Uterus (tissue), 4 donors: ENCODE measurements around the gene CYP1A2. TPM values are rescaled to one million over a fixed set of nuclear protein-coding genes. Genes with fewer than 3 reads are reported as not detected.
"Not testable (repeated sequence)": the region's sequence is repeated elsewhere in the genome, so short reads cannot be mapped to it uniquely, and the experiment has no call there.

Source experiments
- DNase-seq, 2 donors: peaks; one replicate each; pipeline ENCODE4 v3.0.0-alpha.2; 2019 to 2020
- H3K27ac ChIP-seq, 2 donors: fragments of 200-600 bp; sonication (generic); 1 replicate in 1 of 2; 2 replicates in 1 of 2; pipeline ENCODE4 v1.5.1; 2016 to 2018
- H3K27me3 ChIP-seq, 2 donors: fragments of 200-600 bp; sonication (generic); one replicate each; pipeline ENCODE4 v1.5.1; 2018 to 2019; ENCODE audit warnings: control low read depth in 1 of 2
- H3K36me3 ChIP-seq, 2 donors: fragments of 200-600 bp; sonication (generic); one replicate each; pipeline ENCODE4 v1.5.1; 2019; ENCODE audit warnings: control low read depth in 1 of 2
- H3K4me1 ChIP-seq, 2 donors: fragments of 200-600 bp; sonication (generic); one replicate each; pipeline ENCODE4 v1.5.1; 2018 to 2019; ENCODE audit warnings: control low read depth in 1 of 2
- H3K4me3 ChIP-seq, 2 donors: fragments of 200-600 bp; sonication (generic); 1 replicate in 1 of 2; 2 replicates in 1 of 2; pipeline ENCODE4 v1.5.1; 2018 to 2019; ENCODE audit warnings: mild to moderate bottlenecking in 1 of 2
- H3K9me3 ChIP-seq, 2 donors: fragments of 200-600 bp; sonication (generic); one replicate each; pipeline ENCODE4 v1.5.1; 2019; ENCODE audit warnings: control low read depth in 1 of 2
- CTCF ChIP-seq, 4 experiments: fragments of 200-600 bp in 2 of 4; fragments of 450-650 bp in 2 of 4; sonication (generic) in 2 of 4; IDR thresholded peaks; one replicate each; pipeline ENCODE4 v1.5.1; 2016 to 2019; ENCODE audit warnings: antibody characterized with exemption in 4 of 4, mild to moderate bottlenecking in 2 of 4, moderate library complexity in 1 of 4
- POLR2A ChIP-seq, 2 donors: fragments of 450-650 bp; IDR thresholded peaks; one replicate each; pipeline ENCODE4 v1.6.1; 2016; ENCODE audit warnings: antibody characterized with exemption in 2 of 2, mild to moderate bottlenecking in 1 of 2, moderate library complexity in 1 of 2
- intact Hi-C: fragments of 100-400 bp; cut with DNase I; formaldehyde crosslinking; loops from one replicate; pipeline ENCODE4 v1.15.1; 2023; ENCODE audit warnings: low total_unique reads
- total RNA-seq, 4 donors: library from RNA; depleted of rRNA in 3 of 4; stranded (reverse); fragments of >200 nt in 3 of 4; gene quantifications; one replicate each; pipeline versions ENCODE4 v1.1.0 to v1.2.4, GENCODE V29; 2014 to 2023
- donor health status: DM: yes; HTN: yes; CAD: no.

The CYP1A2 gene
- total RNA-seq, 4 donors from 2014 or later, result not detected

- no peak for TF ChIP-seq CTCF (IDR thresholded peaks at IDR 0.05)
- no peak for TF ChIP-seq POLR2A (IDR thresholded peaks at IDR 0.05)
- no peak overlapping the region for H3K4me3 ChIP-seq
- intact Hi-C loops, result no loop called here
Observed at GRCh38 chr15:74727727-74728126, 20.9 kb upstream of the CYP1A2 start.

DNA sequence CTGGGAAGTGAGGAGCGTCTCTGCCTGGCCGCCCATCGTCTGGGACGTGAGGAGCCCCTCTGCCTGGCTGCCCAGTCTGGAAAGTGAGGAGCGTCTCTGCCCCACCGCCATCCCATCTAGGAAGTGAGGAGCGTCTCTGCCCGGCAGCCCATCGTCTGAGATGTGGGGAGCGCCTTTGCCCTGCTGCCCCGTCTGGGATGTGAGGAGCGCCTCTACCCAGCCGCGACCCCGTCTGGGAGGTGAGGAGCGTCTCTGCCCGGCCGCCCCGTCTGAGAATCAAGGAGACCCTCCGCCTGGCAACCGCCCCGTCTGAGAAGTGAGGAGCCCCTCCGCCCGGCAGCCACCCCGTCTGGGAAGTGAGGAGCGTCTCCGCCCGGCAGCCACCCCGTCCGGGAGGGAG, 19.9 kb upstream of the CYP1A2 start:
- H3K27me3 ChIP-seq, H3K36me3 ChIP-seq, H3K4me3 ChIP-seq, H3K27ac ChIP-seq, H3K4me1 ChIP-seq, DNase-seq, intact Hi-C loops, H3K9me3 ChIP-seq: not testable (repeated sequence)

More at GRCh38 chr15:74727727-74728126, 20.9 kb upstream of the CYP1A2 start:
- DNase-seq, result no peak
- Histone ChIP-seq H3K36me3 (no peaks in the 10 kb centered on the region), H3K27me3 (peaks cover 0 to 5% of the 10 kb centered on the region in 2 donors), H3K9me3 (no peaks in the 10 kb centered on the region), H3K27ac (no peak overlapping the region), H3K4me1 (peaks cover 0 to 6% of the 10 kb centered on the region in 2 donors)

- H3K27ac ChIP-seq, H3K4me1 ChIP-seq, H3K4me3 ChIP-seq, H3K9me3 ChIP-seq, DNase-seq, intact Hi-C loops, H3K36me3 ChIP-seq, H3K27me3 ChIP-seq: not testable (repeated sequence)
Observed at GRCh38 chr15:74729372-74729771, 19.3 kb upstream of the CYP1A2 start.

DNA sequence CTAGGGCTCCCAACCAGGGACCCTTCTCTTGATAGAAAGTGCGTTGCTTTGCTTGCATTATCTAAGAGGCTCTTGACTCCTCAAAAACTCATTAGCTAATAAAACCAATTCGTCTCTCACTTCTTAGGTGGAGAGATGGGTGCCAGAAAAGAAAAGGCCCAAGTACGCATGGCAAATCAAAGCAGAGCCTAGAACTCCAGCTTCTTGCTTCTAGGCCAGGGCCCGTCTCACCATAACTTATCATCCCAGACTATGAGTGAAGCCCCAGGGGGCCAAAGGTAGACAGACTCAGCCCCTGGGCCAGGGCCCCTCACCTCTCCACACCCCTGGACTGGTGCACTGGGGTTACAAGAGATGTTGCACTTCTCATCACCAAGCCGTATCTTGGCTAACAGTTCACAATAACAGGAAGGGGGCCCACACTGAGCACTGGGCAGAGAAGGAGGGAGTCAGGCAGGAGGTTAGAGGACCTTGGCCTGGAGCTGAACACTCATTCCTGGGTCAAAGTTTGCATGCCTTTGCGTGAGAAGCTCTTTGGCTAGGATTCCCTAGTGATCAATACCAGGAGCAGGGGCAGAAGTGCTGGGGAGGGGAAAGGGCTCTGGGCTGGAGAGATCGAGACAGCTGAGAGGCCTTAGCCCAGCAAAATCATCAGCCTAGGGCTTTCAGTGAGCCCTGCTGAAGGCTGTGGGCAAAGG, 17.9 kb upstream of the CYP1A2 start:
- intact Hi-C loops, result no loop called here
- no peak for DNase-seq
- Histone ChIP-seq H3K36me3 (no peaks in the 10 kb centered on the region), H3K9me3 (no peaks in the 10 kb centered on the region), H3K27ac (no peak overlapping the region), H3K4me3 (no peak overlapping the region), H3K4me1 (peaks cover 0 to 2% of the 10 kb centered on the region in 2 donors), H3K27me3 (peaks cover 0 to 5% of the 10 kb centered on the region in 2 donors)
- TF ChIP-seq POLR2A (IDR thresholded peaks at IDR 0.05) (no peak), CTCF (IDR thresholded peaks at IDR 0.05) (no peak)

- H3K9me3 ChIP-seq, result no peaks in the 10 kb centered on the region
- peaks cover 0 to under 1% of the 10 kb centered on the region in 2 donors for H3K27me3 ChIP-seq
- no peak overlapping the region for H3K27ac ChIP-seq
- no peak for DNase-seq
- H3K4me3 ChIP-seq, result no peak overlapping the region
- no peaks in the 10 kb centered on the region for H3K36me3 ChIP-seq
- TF ChIP-seq CTCF (IDR thresholded peaks at IDR 0.05) (no peak), POLR2A (IDR thresholded peaks at IDR 0.05) (no peak)
- no peaks in the 10 kb centered on the region for H3K4me1 ChIP-seq
- intact Hi-C loops, result no loop called here
Observed at GRCh38 chr15:74732846-74733245, 15.8 kb upstream of the CYP1A2 start.

- Histone ChIP-seq H3K27me3 (no peaks in the 10 kb centered on the region), H3K9me3 (no peaks in the 10 kb centered on the region), H3K27ac (no peak overlapping the region), H3K36me3 (no peaks in the 10 kb centered on the region), H3K4me3 (no peak overlapping the region), H3K4me1 (no peaks in the 10 kb centered on the region)
- intact Hi-C loops, result no loop called here
- DNase-seq, result no peak
- TF ChIP-seq POLR2A (IDR thresholded peaks at IDR 0.05) (no peak), CTCF (IDR thresholded peaks at IDR 0.05) (no peak)
Observed at GRCh38 chr15:74733269-74733668, 15.4 kb upstream of the CYP1A2 start.
